ENCODE results near the gene PCDH15. TPM values are rescaled to one million over a fixed set of nuclear protein-coding genes. Genes with fewer than 3 reads are reported as not detected.

Gene PCDH15
- total and polyA plus RNA-seq, 4 donors = 0.03 to 16.9 (median 0.88) TPM

GRCh38 chr10:54259104-54259503 is 541.9 kb downstream of the PCDH15 start:
- Histone ChIP-seq H3K27ac (ENCODE audit: low read depth in 1 of 2, low read length in 1 of 2) (no peak overlapping the region), H3K9ac (ENCODE audit: insufficient read depth in 1 of 2, low read length in 2 of 2) (no peak overlapping the region), H3K9me3 (ENCODE audit: control insufficient read depth in 4 of 4, insufficient read depth in 3 of 4, low read length in 3 of 4) (no peaks in the 10 kb centered on the region), H3K4me1 (ENCODE audit: control insufficient read depth in 5 of 5, insufficient read depth in 5 of 5, low read length in 5 of 5) (no peaks in the 10 kb centered on the region), H3K36me3 (ENCODE audit: control insufficient read depth in 4 of 4, insufficient read depth in 4 of 4, low read length in 4 of 4) (no peaks in the 10 kb centered on the region), H3K4me3 (no peak overlapping the region), H3K27me3 (ENCODE audit: control insufficient read depth in 3 of 3, insufficient read depth in 3 of 3, low read length in 2 of 3) (no peaks in the 10 kb centered on the region)
- DNase-seq (no peak), ATAC-seq (ENCODE audit: insufficient read depth, low FRiP score) (no peak)
- no peak for TF ChIP-seq CTCF (IDR thresholded peaks at IDR 0.05; ENCODE audit: control extremely low read depth, extremely low read depth)
- WGBS, 2 donors = 58 to 76% methylated on average over 2 of the region's 2 CpGs

GRCh38 chr10:54234832-54235231 is 566.2 kb downstream of the PCDH15 start:
- Histone ChIP-seq H3K36me3 (ENCODE audit: control insufficient read depth in 4 of 4, insufficient read depth in 4 of 4, low read length in 4 of 4) (no peaks in the 10 kb centered on the region), H3K27ac (ENCODE audit: low read depth in 1 of 2, low read length in 1 of 2) (no peak overlapping the region), H3K4me3 (no peak overlapping the region), H3K27me3 (ENCODE audit: control insufficient read depth in 3 of 3, insufficient read depth in 3 of 3, low read length in 2 of 3) (no peaks in the 10 kb centered on the region), H3K9me3 (ENCODE audit: control insufficient read depth in 4 of 4, insufficient read depth in 3 of 4, low read length in 3 of 4) (peaks cover 0 to 9% (median 0%) of the 10 kb centered on the region in 4 donors), H3K4me1 (ENCODE audit: control insufficient read depth in 5 of 5, insufficient read depth in 5 of 5, low read length in 5 of 5) (no peaks in the 10 kb centered on the region), H3K9ac (ENCODE audit: insufficient read depth in 1 of 2, low read length in 2 of 2) (no peak overlapping the region)
- WGBS, 2 donors = 62 to 77% methylated on average over 4 of the region's 4 CpGs
- ATAC-seq (ENCODE audit: insufficient read depth, low FRiP score) (no peak), DNase-seq (no peak)
- no peak for TF ChIP-seq CTCF (IDR thresholded peaks at IDR 0.05; ENCODE audit: control extremely low read depth, extremely low read depth)

GRCh38 chr10:54203401-54203800 is 597.6 kb downstream of the PCDH15 start:
- no peaks in the 10 kb centered on the region for H3K36me3 ChIP-seq (ENCODE audit: control insufficient read depth in 4 of 4, insufficient read depth in 4 of 4, low read length in 4 of 4)
- no peak for TF ChIP-seq CTCF (IDR thresholded peaks at IDR 0.05; ENCODE audit: control extremely low read depth, extremely low read depth)
- H3K9ac ChIP-seq (ENCODE audit: insufficient read depth in 1 of 2, low read length in 2 of 2) = no peak overlapping the region
- peaks cover 0 to 3% (median 0%) of the 10 kb centered on the region in 4 donors for H3K9me3 ChIP-seq (ENCODE audit: control insufficient read depth in 4 of 4, insufficient read depth in 3 of 4, low read length in 3 of 4)
- no peaks in the 10 kb centered on the region for H3K27me3 ChIP-seq (ENCODE audit: control insufficient read depth in 3 of 3, insufficient read depth in 3 of 3, low read length in 2 of 3)
- no peaks in the 10 kb centered on the region for H3K4me1 ChIP-seq (ENCODE audit: control insufficient read depth in 5 of 5, insufficient read depth in 5 of 5, low read length in 5 of 5)
- no peak for DNase-seq
- H3K4me3 ChIP-seq = no peak overlapping the region
- 86 to 89% methylated on average over 2 of the region's 2 CpGs for WGBS, 2 donors
- ATAC-seq (ENCODE audit: insufficient read depth, low FRiP score) = no peak
- no peak overlapping the region for H3K27ac ChIP-seq (ENCODE audit: low read depth in 1 of 2, low read length in 1 of 2)

- H3K4me3 ChIP-seq = no peak overlapping the region
- WGBS, 2 donors = 64 to 70% methylated on average over 3 of the region's 3 CpGs
- H3K27me3 ChIP-seq (ENCODE audit: control insufficient read depth in 3 of 3, insufficient read depth in 3 of 3, low read length in 2 of 3) = no peaks in the 10 kb centered on the region
- H3K36me3 ChIP-seq (ENCODE audit: control insufficient read depth in 4 of 4, insufficient read depth in 4 of 4, low read length in 4 of 4) = no peaks in the 10 kb centered on the region
- no peak overlapping the region for H3K27ac ChIP-seq (ENCODE audit: low read depth in 1 of 2, low read length in 1 of 2)
- DNase-seq (no peak), ATAC-seq (ENCODE audit: insufficient read depth, low FRiP score) (no peak)
- no peaks in the 10 kb centered on the region for H3K4me1 ChIP-seq (ENCODE audit: control insufficient read depth in 5 of 5, insufficient read depth in 5 of 5, low read length in 5 of 5)
- H3K9me3 ChIP-seq (ENCODE audit: control insufficient read depth in 4 of 4, insufficient read depth in 3 of 4, low read length in 3 of 4) = peaks cover 0 to under 1% (median 0%) of the 10 kb centered on the region in 4 donors
- no peak overlapping the region for H3K9ac ChIP-seq (ENCODE audit: insufficient read depth in 1 of 2, low read length in 2 of 2)
- no peak for TF ChIP-seq CTCF (IDR thresholded peaks at IDR 0.05; ENCODE audit: control extremely low read depth, extremely low read depth)
Measured at GRCh38 chr10:54198051-54198450, 603.0 kb downstream of the PCDH15 start.

All from lung (tissue), 12 donors.